HCT116 (cell line): Measurements from ENCODE around the gene RNF31. TPM values are rescaled to one million over a fixed set of nuclear protein-coding genes. Genes with fewer than 3 reads are reported as not detected.

Source experiments
- ATAC-seq: fragments of 200-7000 bp; cut with Tn5 transposase; 2 replicates; pipeline ENCODE4 v1.9.1; 2020; ENCODE audit warnings: mild to moderate bottlenecking, moderate library complexity
- BruUV-seq: library from RNA; stranded (reverse); fragments of 400-500 nt; replicated peaks from 2 replicates; lab custom pipeline; 2021; lab: Mats Ljungman, UMichigan
- CTCF ChIA-PET: fragments of 300-600 bp; sonication (Branson Sonifier 250); formaldehyde crosslinking; loops from one replicate; lab custom pipeline; 2021; ENCODE audit warnings: antibody characterized with exemption; lab: Charles Lee
- POLR2A ChIA-PET: fragments of 300-600, 350-600 bp; sonication (Branson Sonifier 250); formaldehyde crosslinking; loops from one replicate; lab custom pipeline; 2021; ENCODE audit warnings: antibody characterized with exemption; lab: Charles Lee
- RAD21 ChIA-PET, 2 experiments: fragments of 300-600 bp; sonication (Branson Sonifier 250); formaldehyde crosslinking; loops; one replicate each; lab custom pipeline; 2023; ENCODE audit warnings: low total read pairs in 2 of 2; ENCODE audit not compliant: uncharacterized antibody in 2 of 2, unreplicated experiment in 2 of 2, low non-redundant PET in 1 of 2; lab: Charles Lee
- DNase-seq: peaks from one replicate; pipeline ENCODE4 v3.0.0-alpha.2; 2010; ENCODE audit warnings: low read depth, low spot score
- H2AFZ ChIP-seq: fragments of 200-600 bp; shearing (Covaris generic), sonication (generic); 2 replicates; pipeline ENCODE4 v1.6.1; 2017; ENCODE audit warnings: low read depth, mixed run types, mixed read lengths, antibody characterized with exemption, low read length; ENCODE audit not compliant: poor library complexity, severe bottlenecking
- H3K27ac ChIP-seq: 2 replicates; pipeline ENCODE4 v1.5.1; 2012; ENCODE audit warnings: low read depth, low read length
- H3K27me3 ChIP-seq: fragments of 200-600 bp; sonication (generic); 2 replicates; pipeline ENCODE4 v1.6.1; 2016; ENCODE audit warnings: mixed run types, low read length, mixed read lengths; ENCODE audit not compliant: insufficient read depth
- H3K36me3 ChIP-seq, 2 experiments: fragments of 200-500 bp in 1 of 2; fragments of 200-600 bp in 1 of 2; sonication (Bioruptor generic) in 1 of 2; sonication (generic) in 1 of 2; 2 replicates each; pipeline versions ENCODE4 v1.5.1 to v1.6.1; 2014 to 2016; ENCODE audit warnings: low read length in 2 of 2, inconsistent platforms in 1 of 2, mixed read lengths in 1 of 2, mixed run types in 1 of 2; ENCODE audit not compliant: insufficient read depth in 2 of 2, control insufficient read depth in 1 of 2
- H3K4me1 ChIP-seq, 2 experiments: fragments of 200-600 bp in 1 of 2; sonication (generic) in 1 of 2; 2 replicates each; pipeline versions ENCODE4 v1.5.1 to v1.6.1; 2012 to 2017; ENCODE audit warnings: low read length in 2 of 2, inconsistent platforms in 1 of 2, mild to moderate bottlenecking in 1 of 2, mixed read lengths in 1 of 2, mixed run types in 1 of 2, moderate library complexity in 1 of 2; ENCODE audit not compliant: insufficient read depth in 2 of 2, control insufficient read depth in 1 of 2
- H3K4me2 ChIP-seq: fragments of 200-600 bp; sonication (generic); 2 replicates; pipeline ENCODE4 v1.6.1; 2017; ENCODE audit warnings: mixed run types, low read length, mixed read lengths
- H3K4me3 ChIP-seq, 2 experiments: fragments of 200-600 bp in 1 of 2; sonication (generic) in 1 of 2; replicated peaks in 1 of 2; 2 replicates each; pipeline ENCODE4 v1.5.1; 2011 to 2016; ENCODE audit warnings: low read length in 2 of 2, control low read depth in 1 of 2, low read depth in 1 of 2, mild to moderate bottlenecking in 1 of 2, mixed read lengths in 1 of 2, mixed run types in 1 of 2
- H3K79me2 ChIP-seq: fragments of 200-600 bp; sonication (generic); 2 replicates; pipeline ENCODE4 v1.6.1; 2017; ENCODE audit warnings: mild to moderate bottlenecking, mixed run types, low read length, moderate library complexity, mixed read lengths; ENCODE audit not compliant: insufficient read depth
- H3K9ac ChIP-seq: fragments of 200-600 bp; sonication (generic); 2 replicates; pipeline ENCODE4 v1.6.1; 2016; ENCODE audit warnings: low read length, mixed read lengths
- H3K9me2 ChIP-seq: fragments of 200-600 bp; sonication (generic), shearing (Covaris generic); 2 replicates; pipeline ENCODE4 v1.6.1; 2017; ENCODE audit warnings: mixed run types, mild to moderate bottlenecking, moderate library complexity; ENCODE audit not compliant: insufficient read depth
- H3K9me3 ChIP-seq, 2 experiments: fragments of 200-500 bp in 1 of 2; fragments of 200-600 bp in 1 of 2; sonication (Bioruptor generic) in 1 of 2; sonication (generic) in 1 of 2; 2 replicates each; pipeline ENCODE4 v1.6.1; 2014 to 2017; ENCODE audit warnings: low read length in 2 of 2, mixed read lengths in 2 of 2, inconsistent platforms in 1 of 2, low read depth in 1 of 2, mild to moderate bottlenecking in 1 of 2, mixed run types in 1 of 2, moderate library complexity in 1 of 2; ENCODE audit not compliant: control insufficient read depth in 1 of 2, insufficient read depth in 1 of 2
- H4K20me1 ChIP-seq: fragments of 200-600 bp; sonication (generic), shearing (Covaris generic); 2 replicates; pipeline ENCODE4 v1.6.1; 2017; ENCODE audit warnings: mixed run types, mild to moderate bottlenecking, moderate library complexity; ENCODE audit not compliant: insufficient read depth
- CBX3 ChIP-seq: IDR thresholded peaks from 2 replicates; pipeline ENCODE4 v1.6.1; 2012; ENCODE audit warnings: low read depth
- EZH2phosphoT487 ChIP-seq: fragments of 200-600 bp; IDR thresholded peaks from 2 replicates; pipeline ENCODE4 v1.6.1; 2018; ENCODE audit warnings: antibody characterized with exemption, borderline replicate concordance
- FOSL1 ChIP-seq: IDR thresholded peaks from 2 replicates; pipeline ENCODE4 v1.6.1; 2012; ENCODE audit warnings: low read depth
- JUND ChIP-seq: IDR thresholded peaks from 2 replicates; pipeline ENCODE4 v1.6.1; 2012
- MAX ChIP-seq: IDR thresholded peaks from 2 replicates; pipeline ENCODE4 v1.6.1; 2012
- POLR2A ChIP-seq: IDR thresholded peaks from 2 replicates; pipeline ENCODE4 v1.7.0; 2011; ENCODE audit warnings: borderline replicate concordance; ENCODE audit not compliant: insufficient read depth, insufficient read length; ENCODE audit errors: extremely low read depth
- POLR2AphosphoS5 ChIP-seq: IDR thresholded peaks from 2 replicates; pipeline ENCODE4 v1.6.1; 2011; ENCODE audit warnings: mild to moderate bottlenecking, low read depth, low read length, moderate library complexity
- SIN3A ChIP-seq: IDR thresholded peaks from 2 replicates; pipeline ENCODE4 v1.6.1; 2012; ENCODE audit warnings: low read depth
- SRF ChIP-seq: IDR thresholded peaks from 2 replicates; pipeline ENCODE4 v1.6.1; 2012; ENCODE audit warnings: low read depth
- TCF7L2 ChIP-seq: IDR thresholded peaks from 2 replicates; pipeline ENCODE4 v1.7.0; 2011; ENCODE audit warnings: borderline replicate concordance, inconsistent platforms; ENCODE audit not compliant: insufficient read depth, insufficient read length; ENCODE audit errors: extremely low read depth
- YY1 ChIP-seq: IDR thresholded peaks from 2 replicates; pipeline ENCODE4 v1.6.1; 2011; ENCODE audit warnings: low read length, low read depth, moderate library complexity, mild to moderate bottlenecking; ENCODE audit not compliant: insufficient replicate concordance; ENCODE audit errors: extremely low read depth
- ZBTB33 ChIP-seq: IDR thresholded peaks from 2 replicates; pipeline ENCODE4 v1.6.1; 2011; ENCODE audit warnings: mild to moderate bottlenecking, low read length, moderate library complexity; ENCODE audit not compliant: insufficient replicate concordance; ENCODE audit errors: extremely low read depth
- ZNF274 ChIP-seq: fragments of 200-500 bp; sonication (Bioruptor generic); IDR thresholded peaks from 2 replicates; pipeline ENCODE4 v1.6.1; 2014; ENCODE audit warnings: mild to moderate bottlenecking, low read depth, low read length, inconsistent platforms
- intact Hi-C: fragments of 100-400 bp; cut with micrococcal nuclease; formaldehyde crosslinking; loops from 2 replicates; pipeline ENCODE4 v1.10.0; 2022
- total RNA-seq: library from RNA; stranded (reverse); gene quantifications from one replicate; pipeline ENCODE4 v1.2.1, GENCODE V29; 2021; ENCODE audit not compliant: unreplicated experiment

RNF31 gene
- total RNA-seq, 1 experiment from 2014 or later: 78.0 TPM

- no peak for TF ChIP-seq POLR2A
These were observed 41.7 kb downstream of the RNF31 start (continued) for GRCh38 chr14:24189059-24189375.

- H3K27ac ChIP-seq: peak overlapping the region; percentile 98; the same call in 1 of the 2 replicates
- peaks cover 29 to 36% of the 10 kb centered on the region in 2 experiments; a peak in 3 of 4 replicates for H3K36me3 ChIP-seq
- no peaks in the 10 kb centered on the region for H3K9me2 ChIP-seq
- H3K79me2 ChIP-seq: peaks cover 51% of the 10 kb centered on the region
- no TSS peak for BruUV-seq
- no peak overlapping the region for H2AFZ ChIP-seq
- ATAC-seq (no peak), DNase-seq (no peak)
- no peaks in the 10 kb centered on the region for H4K20me1 ChIP-seq
- intact Hi-C loops: no loop called here
- H3K9me3 ChIP-seq: no peaks in the 10 kb centered on the region
- TF ChIP-seq SRF (no peak), JUND (no peak), MAX (no peak), CBX3 (no peak), ZNF274 (no peak), YY1 (no peak), POLR2AphosphoS5 (no peak), SIN3A (no peak), EZH2phosphoT487 (no peak), TCF7L2 (no peak), FOSL1 (no peak), ZBTB33 (no peak)
- peak overlapping the region; percentile 91 for H3K4me2 ChIP-seq
- peak overlapping the region; percentile 89 to 94 for H3K4me3 ChIP-seq
- ChIA-PET CTCF (interaction anchor here (0.8 kb wide), 1 partner anchor 28 kb away, joined by 4 read pairs; the partner anchor contains the start of gene IRF9), RAD21 (no interaction called here), POLR2A (interaction anchor here (1.3 to 1.6 kb wide), 3 partner anchors 24 to 53 kb away, joined by 3 to 5 read pairs (median 3); partner anchors contain the start of genes CHMP4A, PSME1 and TINF2)
- no peaks in the 10 kb centered on the region for H3K27me3 ChIP-seq
- peak overlapping the region; percentile 77 for H3K9ac ChIP-seq
- H3K4me1 ChIP-seq: peaks cover 20 to 22% of the 10 kb centered on the region in 2 experiments
These were observed 42.2 kb downstream of the RNF31 start for GRCh38 chr14:24189460-24189859.
